ENCODE data around the gene ZMYM2.

DNA sequence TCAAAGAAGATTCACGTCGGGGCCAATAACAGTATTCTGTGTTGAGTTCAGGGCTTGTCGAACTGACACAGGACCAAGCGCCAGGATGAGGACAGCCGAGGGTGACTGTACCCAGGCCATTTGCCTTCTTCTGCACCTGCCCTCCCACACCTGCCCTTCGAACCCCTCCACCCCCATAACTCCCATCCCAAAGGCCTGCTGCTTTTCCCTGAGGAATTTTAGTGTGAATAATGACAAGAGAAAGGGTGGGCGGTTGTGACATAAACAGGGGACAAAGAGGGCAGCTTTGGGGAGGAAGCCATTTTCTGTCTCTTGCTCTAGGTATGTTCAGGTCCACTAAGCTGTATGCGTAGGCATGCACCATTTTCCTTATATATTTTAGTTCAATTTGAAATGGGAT lies 176.2 kb downstream of the ZMYM2 start:
- TF ChIP-seq CTCF (IDR thresholded peaks at IDR 0.05) (no peak), POLR2A (IDR thresholded peaks at IDR 0.05) (no peak)
